HepG2 (cell line): ENCODE data around the gene ALX1. TPM values are rescaled to one million over a fixed set of nuclear protein-coding genes. Genes with fewer than 3 reads are reported as not detected.
A peak's percentile ranks its signal among the peaks of the same experiment; 100 is the strongest.

ENCODE experiments used
- ATAC-seq: fragments of 200-7000 bp; cut with Tn5 transposase; 3 replicates; pipeline ENCODE4 v1.9.1; 2020; ENCODE audit warnings: mild to moderate bottlenecking, moderate library complexity
- Bru-seq: library from RNA; stranded (reverse); fragments of 400-500 nt; gene quantifications from one replicate; lab custom pipeline; 2021; lab: Mats Ljungman, UMichigan
- BruChase-seq, 2 experiments: library from RNA; stranded (reverse); fragments of 400-500 nt; gene quantifications; one replicate each; lab custom pipeline; 2021; lab: Mats Ljungman, UMichigan
- BruUV-seq: library from RNA; stranded (reverse); fragments of 400-500 nt; replicated peaks from 2 replicates; lab custom pipeline; 2021; lab: Mats Ljungman, UMichigan
- CTCF ChIA-PET: fragments of 300-600 bp; formaldehyde crosslinking; extraction: SDS; loops from one replicate; lab custom pipeline; 2021; ENCODE audit warnings: low total read pairs, inconsistent platforms, low intra/inter-chr PET ratio; lab: Yijun Ruan, JAX
- POLR2A ChIA-PET: fragments of 350-600 bp; sonication (Branson Sonifier 250); formaldehyde crosslinking; loops from one replicate; lab custom pipeline; 2020; ENCODE audit warnings: antibody characterized with exemption, inconsistent platforms; lab: Yijun Ruan, JAX
- DNase-seq: peaks from one replicate; pipeline ENCODE4 v3.0.0-alpha.2; 2015; ENCODE audit warnings: low spot score
- FAIRE-seq: peaks from 3 replicates; lab custom pipeline; 2011; peaks lifted over from hg19 to GRCh38; lab: Jason Lieb, UNC
- H2AFZ ChIP-seq: one replicate; pipeline ENCODE4 v1.6.1; 2011; ENCODE audit warnings: low read length, inconsistent platforms
- H3K27ac ChIP-seq: fragments of 300-600 bp; 3 replicates; pipeline ENCODE4 v1.8.0; 2011; ENCODE audit warnings: mixed run types, mild to moderate bottlenecking, mixed read lengths, low read length, inconsistent platforms; ENCODE audit not compliant: insufficient read depth; ENCODE audit errors: extremely low read length
- H3K27me3 ChIP-seq, 2 experiments: fragments of 200-600 bp in 1 of 2; 2 replicates in 1 of 2; 3 replicates in 1 of 2; pipeline versions ENCODE4 v1.6.0 to v1.8.0; 2011; ENCODE audit warnings: low read length in 2 of 2, mild to moderate bottlenecking in 2 of 2, moderate library complexity in 2 of 2, inconsistent platforms in 1 of 2; ENCODE audit not compliant: insufficient read depth in 2 of 2, control insufficient read depth in 1 of 2
- H3K36me3 ChIP-seq, 2 experiments: fragments of 200-600 bp in 1 of 2; replicated peaks in 1 of 2; 2 replicates in 1 of 2; 3 replicates in 1 of 2; pipeline versions ENCODE4 v1.5.1 to v1.8.0; 2011; ENCODE audit warnings: low read length in 2 of 2, inconsistent platforms in 1 of 2; ENCODE audit not compliant: insufficient read depth in 2 of 2, control insufficient read depth in 1 of 2
- H3K4me1 ChIP-seq: 2 replicates; pipeline ENCODE4 v1.5.1; 2012; ENCODE audit warnings: low read length, inconsistent platforms; ENCODE audit not compliant: insufficient read depth
- H3K4me2 ChIP-seq: 2 replicates; pipeline ENCODE4 v1.6.0; 2011; ENCODE audit warnings: low read depth, low read length, inconsistent platforms
- H3K4me3 ChIP-seq, 3 experiments: fragments of 200-600 bp in 1 of 3; sonication (generic), shearing (Covaris generic) in 1 of 3; replicated peaks in 1 of 3; 2 replicates each; pipeline ENCODE4 v1.5.1; 2011 to 2016; ENCODE audit warnings: low read length in 3 of 3, inconsistent platforms in 2 of 3, low read depth in 2 of 3, mild to moderate bottlenecking in 2 of 3, control low read depth in 1 of 3, mixed read lengths in 1 of 3; ENCODE audit not compliant: insufficient read depth in 1 of 3
- H3K79me2 ChIP-seq: one replicate; pipeline ENCODE4 v1.6.1; 2011; ENCODE audit warnings: low read length, inconsistent platforms; ENCODE audit not compliant: insufficient read depth
- H3K9ac ChIP-seq: 2 replicates; pipeline ENCODE4 v1.6.0; 2011; ENCODE audit warnings: mild to moderate bottlenecking, low read depth, low read length, inconsistent platforms; ENCODE audit not compliant: insufficient read depth
- H3K9me3 ChIP-seq: 2 replicates; pipeline ENCODE4 v1.5.1; 2012; ENCODE audit warnings: mild to moderate bottlenecking, low read length
- H4K20me1 ChIP-seq: 2 replicates; pipeline ENCODE4 v1.6.0; 2011; ENCODE audit warnings: inconsistent platforms, mild to moderate bottlenecking, low read length, moderate library complexity; ENCODE audit not compliant: insufficient read depth
- CREB1 ChIP-seq, 2 experiments: fragments of 450-650 bp in 1 of 2; IDR thresholded peaks; 2 replicates each; pipeline ENCODE4 v1.6.1; 2016 to 2017; ENCODE audit warnings: control low read depth in 1 of 2, mild to moderate bottlenecking in 1 of 2, missing compliant biosample characterization in 1 of 2, missing genetic modification characterization in 1 of 2
- GABPB1 ChIP-seq: IDR thresholded peaks from 2 replicates; pipeline ENCODE4 v1.6.1; 2016; ENCODE audit warnings: mild to moderate bottlenecking, missing genetic modification reagents, moderate library complexity, missing compliant biosample characterization
- KLF13 ChIP-seq: sonication (generic); formaldehyde crosslinking; IDR thresholded peaks from 2 replicates; pipeline ENCODE4 v1.4.0; 2020; ENCODE audit warnings: mild to moderate bottlenecking, missing genetic modification reagents
- NAIF1 ChIP-seq: sonication (generic); formaldehyde crosslinking; IDR thresholded peaks from 2 replicates; pipeline ENCODE4 v1.5.0; 2020; ENCODE audit warnings: mild to moderate bottlenecking, missing genetic modification reagents, borderline replicate concordance
- ZSCAN20 ChIP-seq: sonication (generic); formaldehyde crosslinking; IDR thresholded peaks from 2 replicates; pipeline ENCODE4 v1.4.0; 2020; ENCODE audit warnings: missing genetic modification reagents, mild to moderate bottlenecking, borderline replicate concordance
- WGBS: methylation state at CpG from one replicate; pipeline ENCODE4 v1.1.6; 2017; ENCODE audit warnings: low lambda C conversion rate; 5-methylcytosine and 5-hydroxymethylcytosine counted together
- in situ Hi-C: cut with HindIII; loops from 2 replicates; pipeline ENCODE4 v1.10.0; 2017; ENCODE audit warnings: low pct_unique_long_range_greater_than_20kb; ENCODE audit not compliant: extremely low pct_ligation_motif_present
- intact Hi-C: fragments of 100-400 bp; cut with micrococcal nuclease; formaldehyde crosslinking; loops from one replicate; pipeline ENCODE4 v1.10.0; 2022; ENCODE audit not compliant: unreplicated experiment
- long read RNA-seq, 2 experiments: library from RNA in 1 of 2; library from polyadenylated mRNA in 1 of 2; stranded (forward) in 1 of 2; unstranded in 1 of 2; transcript quantifications; one replicate each; pipeline ENCODE4 v2.0.0, GENCODE V29; 2019 to 2022
- polyA minus RNA-seq, 3 experiments: library from RNA; depleted of rRNA, polyadenylated mRNA; stranded (reverse); fragments of >200 nt; gene quantifications; 2 replicates each; pipeline ENCODE4 v1.2.3, GENCODE V29; 2011; ENCODE audit warnings: low replicate concordance in 1 of 3
- polyA plus RNA-seq, 8 experiments: library from polyadenylated mRNA; depleted of rRNA in 3 of 8; stranded (reverse) in 7 of 8; unstranded in 1 of 8; fragments of >200 nt; fragmentation: Illumina TruSeq in 4 of 8; extraction: Trizol in 4 of 8; gene quantifications; 2 replicates each; pipeline versions ENCODE4 v1.2.1 to v1.2.3, GENCODE V29; 2011 to 2016; ENCODE audit warnings: low read depth in 4 of 8, missing spikeins in 1 of 8, mixed read lengths in 1 of 8; ENCODE audit not compliant: insufficient read depth in 1 of 8
- total RNA-seq, 5 experiments: library from RNA; depleted of rRNA; stranded (reverse); fragments of >200 nt; fragmentation: Illumina TruSeq; extraction: Trizol; gene quantifications; 2 replicates each; pipeline ENCODE4 v1.2.3, GENCODE V29; 2016; ENCODE audit warnings: low read depth in 1 of 5
- TF ChIP-seq, protein P1 (sequence below): sonication (generic); formaldehyde crosslinking; conservative IDR thresholded peaks from 2 replicates; pipeline ENCODE4 v1.8.1; 2023; ENCODE audit warnings: missing genetic modification reagents
- TF ChIP-seq, protein P2 (sequence below): IDR thresholded peaks from 2 replicates; pipeline ENCODE4 v1.6.1; 2016; ENCODE audit warnings: control low read depth
- TF ChIP-seq, protein P3 (sequence below): IDR thresholded peaks from 2 replicates; pipeline ENCODE4 v1.6.1; 2018; ENCODE audit warnings: missing genetic modification reagents, mild to moderate bottlenecking, missing compliant biosample characterization
- TF ChIP-seq, protein P4 (sequence below): sonication (generic); formaldehyde crosslinking; IDR thresholded peaks from 2 replicates; pipeline ENCODE4 v1.4.0; 2020; ENCODE audit warnings: mild to moderate bottlenecking, missing genetic modification reagents

Gene ALX1
- total RNA-seq (2016; rRNA removed; fragmentation: Illumina TruSeq; extraction: Trizol) (not detected in 2 replicates), polyA plus RNA-seq (2011; rRNA removed) (not detected in 2 replicates), polyA minus RNA-seq (2011; rRNA and poly(A)+ RNA removed; ENCODE audit: low replicate concordance) (45.9 TPM in 1 of 2 replicates, not detected in the other), Bru-seq, nascent RNA (not detected), BruChase-seq, experiment 1, labeled RNA remaining after a 6-hour chase (not detected), BruChase-seq, experiment 2, labeled RNA remaining after a 2-hour chase (percentile 8 among the genes with signal in this experiment)
- not detected in 2 replicates for total RNA-seq (2016; cell fraction: cytosol; rRNA removed; fragmentation: Illumina TruSeq; extraction: Trizol; ENCODE audit: low read depth)
- total RNA-seq (2016; cell fraction: insoluble cytoplasmic fraction; rRNA removed; fragmentation: Illumina TruSeq; extraction: Trizol): not detected in 2 replicates
- not detected in 2 replicates for total RNA-seq (2016; cell fraction: membrane; rRNA removed; fragmentation: Illumina TruSeq; extraction: Trizol)
- not detected in 2 replicates for total RNA-seq (2016; cell fraction: nucleus; rRNA removed; fragmentation: Illumina TruSeq; extraction: Trizol)
- polyA plus RNA-seq (2011; cell fraction: cytosol; rRNA removed): not detected in 2 replicates
- polyA plus RNA-seq (2011; cell fraction: nucleus; rRNA removed): not detected in 2 replicates
- not detected in 2 replicates for polyA plus RNA-seq (2012)
- not detected in 2 replicates for polyA plus RNA-seq (2016; cell fraction: cytosol; fragmentation: Illumina TruSeq; extraction: Trizol; ENCODE audit: low read depth)
- not detected in 2 replicates for polyA plus RNA-seq (2016; cell fraction: insoluble cytoplasmic fraction; fragmentation: Illumina TruSeq; extraction: Trizol; ENCODE audit: low read depth)
- not detected in 2 replicates for polyA plus RNA-seq (2016; cell fraction: membrane; fragmentation: Illumina TruSeq; extraction: Trizol; ENCODE audit: low read depth)
- not detected in 2 replicates for polyA plus RNA-seq (2016; cell fraction: nucleus; fragmentation: Illumina TruSeq; extraction: Trizol; ENCODE audit: insufficient read depth, low read depth)
- polyA minus RNA-seq (2011; cell fraction: cytosol; rRNA and poly(A)+ RNA removed): 0.79 and 0.97 TPM in 2 replicates
- not detected in 2 replicates for polyA minus RNA-seq (2011; cell fraction: nucleus; rRNA and poly(A)+ RNA removed)
- long read RNA-seq, experiment 1: 0 reads
- long read RNA-seq, experiment 2: 0 reads

DNA sequence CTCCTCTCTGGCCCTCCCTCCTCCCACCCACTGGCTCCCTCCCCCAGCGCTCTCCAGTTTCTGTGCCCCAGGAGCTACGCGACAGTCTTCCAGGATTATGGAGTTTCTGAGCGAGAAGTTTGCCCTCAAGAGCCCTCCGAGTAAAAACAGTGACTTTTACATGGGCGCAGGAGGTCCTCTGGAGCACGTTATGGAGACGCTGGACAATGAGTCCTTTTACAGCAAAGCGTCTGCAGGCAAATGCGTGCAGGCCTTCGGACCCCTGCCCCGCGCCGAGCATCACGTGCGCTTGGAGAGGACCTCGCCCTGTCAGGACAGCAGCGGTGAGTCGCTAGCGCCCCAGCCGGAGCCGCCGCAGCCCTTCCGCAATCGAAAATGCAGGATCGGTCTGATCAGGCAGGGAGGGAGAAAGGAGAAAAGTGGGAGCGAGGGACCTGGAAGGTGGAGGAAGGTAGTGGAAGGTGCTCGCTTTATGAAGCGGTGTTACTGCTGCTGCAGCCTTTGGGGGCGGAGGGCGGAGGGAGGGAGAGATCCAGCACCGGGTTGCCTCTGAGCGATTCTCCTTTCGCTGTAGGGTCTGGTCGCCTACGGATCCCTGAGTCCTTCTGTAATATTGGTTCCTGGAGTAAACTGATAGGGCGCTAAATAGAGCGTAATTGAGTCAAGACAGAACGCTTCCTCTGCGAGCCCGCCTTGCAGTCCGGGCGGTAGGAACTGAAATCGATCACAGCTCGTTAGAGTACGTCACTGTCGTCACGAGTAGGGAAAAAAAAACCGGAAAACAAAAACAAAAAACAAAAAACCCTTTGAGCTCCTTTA is at the start of gene ALX1:
TSS of gene ALX1 (plus strand) at position 56 of the 819 bp plus-strand sequence. CDS start at position 98, 42 bp downstream.
- Histone ChIP-seq H2AFZ (no peak within 1 kb of the TSS), H3K4me2 (peak within 1 kb of the TSS; percentile 48; the same call in 1 of the 2 replicates)
- POLR2A ChIA-PET: no interaction called here
- TF ChIP-seq, protein P1, sequence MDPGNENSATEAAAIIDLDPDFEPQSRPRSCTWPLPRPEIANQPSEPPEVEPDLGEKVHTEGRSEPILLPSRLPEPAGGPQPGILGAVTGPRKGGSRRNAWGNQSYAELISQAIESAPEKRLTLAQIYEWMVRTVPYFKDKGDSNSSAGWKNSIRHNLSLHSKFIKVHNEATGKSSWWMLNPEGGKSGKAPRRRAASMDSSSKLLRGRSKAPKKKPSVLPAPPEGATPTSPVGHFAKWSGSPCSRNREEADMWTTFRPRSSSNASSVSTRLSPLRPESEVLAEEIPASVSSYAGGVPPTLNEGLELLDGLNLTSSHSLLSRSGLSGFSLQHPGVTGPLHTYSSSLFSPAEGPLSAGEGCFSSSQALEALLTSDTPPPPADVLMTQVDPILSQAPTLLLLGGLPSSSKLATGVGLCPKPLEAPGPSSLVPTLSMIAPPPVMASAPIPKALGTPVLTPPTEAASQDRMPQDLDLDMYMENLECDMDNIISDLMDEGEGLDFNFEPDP: no peak
- no peak for TF ChIP-seq KLF13 (CRISPR knock-in tag)
- TF ChIP-seq ZSCAN20 (CRISPR knock-in tag): no peak
- TF ChIP-seq, protein P2, sequence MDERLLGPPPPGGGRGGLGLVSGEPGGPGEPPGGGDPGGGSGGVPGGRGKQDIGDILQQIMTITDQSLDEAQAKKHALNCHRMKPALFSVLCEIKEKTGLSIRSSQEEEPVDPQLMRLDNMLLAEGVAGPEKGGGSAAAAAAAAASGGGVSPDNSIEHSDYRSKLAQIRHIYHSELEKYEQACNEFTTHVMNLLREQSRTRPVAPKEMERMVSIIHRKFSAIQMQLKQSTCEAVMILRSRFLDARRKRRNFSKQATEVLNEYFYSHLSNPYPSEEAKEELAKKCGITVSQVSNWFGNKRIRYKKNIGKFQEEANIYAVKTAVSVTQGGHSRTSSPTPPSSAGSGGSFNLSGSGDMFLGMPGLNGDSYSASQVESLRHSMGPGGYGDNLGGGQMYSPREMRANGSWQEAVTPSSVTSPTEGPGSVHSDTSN: no peak
- no peak for TF ChIP-seq GABPB1 (CRISPR knock-in tag)
- TF ChIP-seq, protein P3, sequence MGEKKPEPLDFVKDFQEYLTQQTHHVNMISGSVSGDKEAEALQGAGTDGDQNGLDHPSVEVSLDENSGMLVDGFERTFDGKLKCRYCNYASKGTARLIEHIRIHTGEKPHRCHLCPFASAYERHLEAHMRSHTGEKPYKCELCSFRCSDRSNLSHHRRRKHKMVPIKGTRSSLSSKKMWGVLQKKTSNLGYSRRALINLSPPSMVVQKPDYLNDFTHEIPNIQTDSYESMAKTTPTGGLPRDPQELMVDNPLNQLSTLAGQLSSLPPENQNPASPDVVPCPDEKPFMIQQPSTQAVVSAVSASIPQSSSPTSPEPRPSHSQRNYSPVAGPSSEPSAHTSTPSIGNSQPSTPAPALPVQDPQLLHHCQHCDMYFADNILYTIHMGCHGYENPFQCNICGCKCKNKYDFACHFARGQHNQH (CRISPR knock-in tag): no peak
- no peak for TF ChIP-seq NAIF1
- TF ChIP-seq CREB1 (IDR thresholded peaks at IDR 0.05): peak; percentile 36; the same call in 1 of the 2 replicates
- TF ChIP-seq CREB1 (CRISPR knock-in tag; IDR thresholded peaks at IDR 0.05): no peak
- TF ChIP-seq, protein P4, sequence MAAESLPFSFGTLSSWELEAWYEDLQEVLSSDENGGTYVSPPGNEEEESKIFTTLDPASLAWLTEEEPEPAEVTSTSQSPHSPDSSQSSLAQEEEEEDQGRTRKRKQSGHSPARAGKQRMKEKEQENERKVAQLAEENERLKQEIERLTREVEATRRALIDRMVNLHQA (CRISPR knock-in tag): no peak

More for the DNA sequence above, at the start of gene ALX1:
- no TSS peak for BruUV-seq
- Histone ChIP-seq H3K36me3 (no peaks in the 10 kb centered on the region), H3K79me2 (no peaks in the 10 kb centered on the region), H4K20me1 (no peaks in the 10 kb centered on the region), H3K27ac (no peak within 1 kb of the TSS), H3K9me3 (no peaks in the 10 kb centered on the region), H3K27me3 (peaks cover 5 to 32% of the 10 kb centered on the region in 2 experiments; a peak in 4 of 5 replicates), H3K4me1 (0 out of 2 replicates have a peak, but pooled peaks cover 5% of the 10 kb centered on the region), H3K9ac (no peak within 1 kb of the TSS), H3K4me3 (peak within 1 kb of the TSS in 1 of 3 experiments; percentile 38; a peak in 1 of 6 replicates)
- in situ Hi-C loops (no loop called here), intact Hi-C loops (no loop called here)
- no peak for FAIRE-seq
- 28% methylated on average over 49 of the region's 49 CpGs for WGBS
- ATAC-seq: peak; percentile 84
- CTCF ChIA-PET: no interaction called here
- DNase-seq: no peak
